ENCODE results near the gene ZBTB20. TPM values are rescaled to one million over a fixed set of nuclear protein-coding genes. Genes with fewer than 3 reads are reported as not detected.
A peak's percentile ranks its signal among the peaks of the same experiment; 100 is the strongest.

ZBTB20 gene
- polyA plus RNA-seq, 1 donor from 2014 or later: 42.6 TPM

- Mint-ChIP-seq H3K36me3 (peaks cover 6% of the 10 kb centered on the region), H3K9me3 (no peaks in the 10 kb centered on the region), H3K27ac (no peak overlapping the region), H3K27me3 (no peaks in the 10 kb centered on the region), H3K4me1 (peaks cover 12 to 35% (median 27%) of the 10 kb centered on the region in 3 donors), H3K4me3 (no peak overlapping the region)
Measured at GRCh38 chr3:114509756-114510155, 637.3 kb downstream of the ZBTB20 start.

- H3K4me1 Mint-ChIP-seq: peaks cover 14 to 35% (median 27%) of the 10 kb centered on the region in 3 donors
- no peak overlapping the region for H3K4me3 Mint-ChIP-seq
- no peaks in the 10 kb centered on the region for H3K27me3 Mint-ChIP-seq
- peaks cover 3% of the 10 kb centered on the region for H3K36me3 Mint-ChIP-seq
- no peaks in the 10 kb centered on the region for H3K9me3 Mint-ChIP-seq
- no peak overlapping the region for H3K27ac Mint-ChIP-seq
Measured at GRCh38 chr3:114508976-114509375, 638.1 kb downstream of the ZBTB20 start.

GRCh38 chr3:114508208-114508607, 638.9 kb downstream of the ZBTB20 start:
- H3K27me3 Mint-ChIP-seq: no peaks in the 10 kb centered on the region
- no peak overlapping the region for H3K27ac Mint-ChIP-seq
- peaks cover 3% of the 10 kb centered on the region for H3K36me3 Mint-ChIP-seq
- peaks cover 14 to 35% (median 27%) of the 10 kb centered on the region in 3 donors for H3K4me1 Mint-ChIP-seq
- H3K9me3 Mint-ChIP-seq: no peaks in the 10 kb centered on the region
- H3K4me3 Mint-ChIP-seq: peak overlapping the region in 1 of 4 donors; percentile 10

GRCh38 chr3:114506591-114507300, 640.3 kb downstream of the ZBTB20 start:
- Mint-ChIP-seq H3K4me3 (no peak overlapping the region), H3K27ac (no peak overlapping the region), H3K4me1 (peaks cover 20 to 36% (median 33%) of the 10 kb centered on the region in 3 donors), H3K9me3 (no peaks in the 10 kb centered on the region), H3K36me3 (peaks cover 3% of the 10 kb centered on the region), H3K27me3 (no peaks in the 10 kb centered on the region)

GRCh38 chr3:114504941-114505628, 642.0 kb downstream of the ZBTB20 start:
- Mint-ChIP-seq H3K27me3 (no peaks in the 10 kb centered on the region), H3K27ac (peak overlapping the region in 1 of 3 donors; percentile 26), H3K4me1 (peaks cover 14 to 32% (median 27%) of the 10 kb centered on the region in 3 donors), H3K9me3 (no peaks in the 10 kb centered on the region), H3K36me3 (peaks cover 3% of the 10 kb centered on the region), H3K4me3 (no peak overlapping the region)

GRCh38 chr3:114502204-114502603, 644.9 kb downstream of the ZBTB20 start:
- Mint-ChIP-seq H3K4me1 (peaks cover 18 to 40% (median 30%) of the 10 kb centered on the region in 3 donors), H3K27me3 (no peaks in the 10 kb centered on the region), H3K9me3 (no peaks in the 10 kb centered on the region), H3K27ac (peak overlapping the region in 1 of 3 donors; percentile 44), H3K36me3 (peaks cover 5% of the 10 kb centered on the region), H3K4me3 (no peak overlapping the region)

- Mint-ChIP-seq H3K27me3 (no peaks in the 10 kb centered on the region), H3K9me3 (no peaks in the 10 kb centered on the region), H3K4me1 (peaks cover 19 to 28% (median 21%) of the 10 kb centered on the region in 3 donors), H3K27ac (peak overlapping the region in 1 of 3 donors; percentile 14), H3K36me3 (peaks cover 11% of the 10 kb centered on the region), H3K4me3 (peak overlapping the region in 2 of 4 donors; percentile 25 to 59)
Measured at GRCh38 chr3:114499976-114500375, 647.1 kb downstream of the ZBTB20 start.

- H3K27ac Mint-ChIP-seq: no peak overlapping the region
- no peaks in the 10 kb centered on the region for H3K27me3 Mint-ChIP-seq
- H3K9me3 Mint-ChIP-seq: no peaks in the 10 kb centered on the region
- H3K4me3 Mint-ChIP-seq: no peak overlapping the region
- H3K36me3 Mint-ChIP-seq: peaks cover 11% of the 10 kb centered on the region
- H3K4me1 Mint-ChIP-seq: peaks cover 17 to 26% (median 19%) of the 10 kb centered on the region in 3 donors
Measured at GRCh38 chr3:114498539-114499370, 648.3 kb downstream of the ZBTB20 start.

GRCh38 chr3:114496874-114497273, 650.2 kb downstream of the ZBTB20 start:
- Mint-ChIP-seq H3K36me3 (peaks cover 11% of the 10 kb centered on the region), H3K9me3 (no peaks in the 10 kb centered on the region), H3K4me3 (no peak overlapping the region), H3K27me3 (no peaks in the 10 kb centered on the region), H3K4me1 (peaks cover 10 to 20% (median 14%) of the 10 kb centered on the region in 3 donors), H3K27ac (no peak overlapping the region)

GRCh38 chr3:114496466-114496865, 650.6 kb downstream of the ZBTB20 start:
- H3K36me3 Mint-ChIP-seq: peaks cover 11% of the 10 kb centered on the region
- H3K9me3 Mint-ChIP-seq: no peaks in the 10 kb centered on the region
- H3K27ac Mint-ChIP-seq: no peak overlapping the region
- H3K27me3 Mint-ChIP-seq: no peaks in the 10 kb centered on the region
- no peak overlapping the region for H3K4me3 Mint-ChIP-seq
- peaks cover 10 to 19% (median 14%) of the 10 kb centered on the region in 3 donors for H3K4me1 Mint-ChIP-seq

GRCh38 chr3:114496021-114496434, 651.1 kb downstream of the ZBTB20 start:
- peaks cover 10 to 17% (median 13%) of the 10 kb centered on the region in 3 donors for H3K4me1 Mint-ChIP-seq
- no peaks in the 10 kb centered on the region for H3K9me3 Mint-ChIP-seq
- no peak overlapping the region for H3K27ac Mint-ChIP-seq
- peaks cover 11% of the 10 kb centered on the region for H3K36me3 Mint-ChIP-seq
- H3K4me3 Mint-ChIP-seq: no peak overlapping the region
- H3K27me3 Mint-ChIP-seq: no peaks in the 10 kb centered on the region

GRCh38 chr3:114494498-114494897, 652.6 kb downstream of the ZBTB20 start:
- Mint-ChIP-seq H3K4me3 (no peak overlapping the region), H3K9me3 (no peaks in the 10 kb centered on the region), H3K4me1 (peaks cover 3 to 4% (median 4%) of the 10 kb centered on the region in 3 donors), H3K27ac (no peak overlapping the region), H3K36me3 (peaks cover 11% of the 10 kb centered on the region), H3K27me3 (no peaks in the 10 kb centered on the region)

- no peaks in the 10 kb centered on the region for H3K27me3 Mint-ChIP-seq
- H3K27ac Mint-ChIP-seq: no peak overlapping the region
- H3K9me3 Mint-ChIP-seq: no peaks in the 10 kb centered on the region
- H3K4me3 Mint-ChIP-seq: no peak overlapping the region
- H3K36me3 Mint-ChIP-seq: peaks cover 1% of the 10 kb centered on the region
- no peaks in the 10 kb centered on the region for H3K4me1 Mint-ChIP-seq
Measured at GRCh38 chr3:114490829-114491228, 656.3 kb downstream of the ZBTB20 start.

GRCh38 chr3:114487502-114487901, 659.6 kb downstream of the ZBTB20 start:
- no peaks in the 10 kb centered on the region for H3K36me3 Mint-ChIP-seq
- H3K9me3 Mint-ChIP-seq: no peaks in the 10 kb centered on the region
- no peaks in the 10 kb centered on the region for H3K27me3 Mint-ChIP-seq
- H3K4me3 Mint-ChIP-seq: no peak overlapping the region
- H3K4me1 Mint-ChIP-seq: no peaks in the 10 kb centered on the region
- H3K27ac Mint-ChIP-seq: no peak overlapping the region

- H3K9me3 Mint-ChIP-seq: no peaks in the 10 kb centered on the region
- no peak overlapping the region for H3K4me3 Mint-ChIP-seq
- no peaks in the 10 kb centered on the region for H3K36me3 Mint-ChIP-seq
- no peak overlapping the region for H3K27ac Mint-ChIP-seq
- peaks cover 0 to 15% (median 13%) of the 10 kb centered on the region in 3 donors for H3K4me1 Mint-ChIP-seq
- H3K27me3 Mint-ChIP-seq: no peaks in the 10 kb centered on the region
Measured at GRCh38 chr3:114484919-114485318, 662.2 kb downstream of the ZBTB20 start.

Data from IgD-negative memory B cell (primary cell).